Prostate gland (tissue), 2 donors: Measurements from ENCODE around the gene CDK5RAP3. TPM values are rescaled to one million over a fixed set of nuclear protein-coding genes. Genes with fewer than 3 reads are reported as not detected.
"Not testable (repeated sequence)": the region's sequence is repeated elsewhere in the genome, so short reads cannot be mapped to it uniquely, and the experiment has no call there.

Experiments used
- DNase-seq: peaks from one replicate; pipeline ENCODE4 v3.0.0-alpha.2; 2019; ENCODE audit warnings: low spot score
- H3K27ac ChIP-seq, 2 donors: fragments of 200-600 bp; sonication (generic); 2 replicates each; pipeline ENCODE4 v1.5.1; 2017 to 2019
- H3K27me3 ChIP-seq: fragments of 200-600 bp; sonication (generic); replicated peaks from 2 replicates; pipeline ENCODE4 v1.5.1; 2019; ENCODE audit not compliant: insufficient read depth
- H3K36me3 ChIP-seq, 2 donors: fragments of 200-600 bp; sonication (generic); 1 replicate in 1 of 2; 2 replicates in 1 of 2; pipeline versions ENCODE4 v1.5.1 to v1.8.1; 2017 to 2019
- H3K4me1 ChIP-seq: fragments of 200-600 bp; sonication (generic); replicated peaks from 2 replicates; pipeline ENCODE4 v1.5.1; 2019
- H3K4me3 ChIP-seq, 2 donors: fragments of 200-600 bp; sonication (generic); 2 replicates each; pipeline ENCODE4 v1.5.1; 2017 to 2019
- H3K9me3 ChIP-seq: fragments of 200-600 bp; sonication (generic); 2 replicates; pipeline ENCODE4 v1.5.1; 2017
- CTCF ChIP-seq, 4 experiments: fragments of 200-600 bp in 2 of 4; fragments of 450-650 bp in 2 of 4; sonication (generic) in 2 of 4; IDR thresholded peaks; 1 replicate in 3 of 4; 2 replicates in 1 of 4; pipeline ENCODE4 v1.5.1; 2016 to 2019; ENCODE audit warnings: antibody characterized with exemption in 4 of 4, mild to moderate bottlenecking in 2 of 4, moderate library complexity in 2 of 4
- POLR2A ChIP-seq: fragments of 450-650 bp; IDR thresholded peaks from one replicate; pipeline ENCODE4 v1.6.1; 2016; ENCODE audit warnings: antibody characterized with exemption, mild to moderate bottlenecking
- POLR2AphosphoS5 ChIP-seq: sonication (generic); formaldehyde crosslinking; IDR thresholded peaks from one replicate; pipeline ENCODE4 v1.6.1; 2017; ENCODE audit warnings: antibody characterized with exemption
- WGBS: methylation state at CpG from one replicate; pipeline ENCODE4 v1.1.5; 2018; 5-methylcytosine and 5-hydroxymethylcytosine counted together
- intact Hi-C: fragments of 100-400 bp; cut with DNase I; formaldehyde crosslinking; loops from one replicate; pipeline ENCODE4 v1.14.2; 2022
- total RNA-seq, 2 donors: library from RNA; depleted of rRNA; stranded (reverse); fragments of >200 nt; gene quantifications; one replicate each; pipeline ENCODE4 v1.1.0, GENCODE V29; 2016

CDK5RAP3 gene
- total RNA-seq, 2 donors from 2014 or later, result 185 to 193 TPM

GRCh38 chr17:47929218-47930000 lies 41.5 kb upstream of the CDK5RAP3 start:
- Histone ChIP-seq H3K4me1 (peaks cover 11% of the 10 kb centered on the region), H3K27me3 (no peaks in the 10 kb centered on the region), H3K27ac (peak overlapping the region; percentile 18 to 51), H3K36me3 (peaks cover 0 to 11% of the 10 kb centered on the region in 2 donors), H3K9me3 (no peaks in the 10 kb centered on the region), H3K4me3 (no peak overlapping the region)
- no peak for DNase-seq
- WGBS, result 60% methylated on average over 10 of the region's 10 CpGs
- no peak for TF ChIP-seq POLR2AphosphoS5
- intact Hi-C loops, result no loop called here

DNA sequence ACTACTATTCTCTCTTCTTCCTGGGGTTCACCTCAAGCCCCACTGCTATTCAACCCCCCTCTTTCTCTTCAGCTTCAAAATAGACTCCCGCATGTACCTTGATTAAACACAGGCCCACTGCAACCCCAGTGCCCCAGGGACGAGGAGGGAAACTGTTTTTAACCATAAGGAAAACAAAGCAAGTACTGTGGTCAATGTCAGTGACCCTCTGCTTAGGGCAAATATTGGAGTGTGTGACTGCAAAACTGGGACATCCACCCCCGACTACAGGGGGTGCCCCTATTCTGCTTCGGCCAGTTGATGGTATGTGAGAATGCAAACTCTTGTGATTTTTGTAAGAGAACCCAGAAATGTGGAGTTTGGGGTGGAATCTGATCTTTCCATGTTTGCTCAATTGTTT lies 39.1 kb upstream of the CDK5RAP3 start:
- WGBS, result 80% methylated on average over 4 of the region's 4 CpGs
- H3K4me1 ChIP-seq, result peaks cover 11% of the 10 kb centered on the region
- no peak for DNase-seq

DNA sequence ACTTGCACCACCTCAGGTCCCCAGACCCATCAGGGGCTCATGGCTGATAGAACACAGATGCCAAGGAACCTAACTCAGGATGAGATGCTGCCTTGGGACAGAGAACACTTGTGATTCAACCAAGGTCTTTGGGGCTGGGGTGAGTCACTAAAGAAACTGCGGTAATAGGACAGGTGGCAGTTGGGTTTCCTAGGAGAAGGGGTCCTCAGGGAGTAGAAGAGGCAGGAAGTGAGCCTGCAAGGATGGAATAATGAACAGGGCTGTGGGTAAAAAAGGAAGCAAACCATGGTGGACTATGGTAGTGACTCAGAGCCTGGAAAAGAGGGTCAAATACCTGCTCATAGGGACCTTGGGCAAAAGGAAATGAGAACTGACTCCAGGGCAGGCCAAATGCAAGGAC lies 36.1 kb upstream of the CDK5RAP3 start:
- WGBS, result 95% methylated on average over 1 of the region's 1 CpG
- no peaks in the 10 kb centered on the region for H3K36me3 ChIP-seq
- peaks cover 2% of the 10 kb centered on the region for H3K4me1 ChIP-seq
- H3K9me3 ChIP-seq, result no peaks in the 10 kb centered on the region
- intact Hi-C loops, result no loop called here
- TF ChIP-seq CTCF (IDR thresholded peaks at IDR 0.05) (no peak), POLR2AphosphoS5 (no peak), POLR2A (no peak)
- no peak for DNase-seq
- H3K27me3 ChIP-seq, result no peaks in the 10 kb centered on the region
- no peak overlapping the region for H3K4me3 ChIP-seq
- H3K27ac ChIP-seq, result no peak overlapping the region

More for the DNA sequence above, 39.1 kb upstream of the CDK5RAP3 start:
- Histone ChIP-seq H3K4me3 (no peak overlapping the region), H3K27ac (no peak overlapping the region), H3K9me3 (no peaks in the 10 kb centered on the region), H3K36me3 (no peaks in the 10 kb centered on the region), H3K27me3 (no peaks in the 10 kb centered on the region)
- TF ChIP-seq CTCF (IDR thresholded peaks at IDR 0.05), result no peak
- TF ChIP-seq POLR2AphosphoS5, result no peak
- no peak for TF ChIP-seq POLR2A
- intact Hi-C loops, result no loop called here

DNA sequence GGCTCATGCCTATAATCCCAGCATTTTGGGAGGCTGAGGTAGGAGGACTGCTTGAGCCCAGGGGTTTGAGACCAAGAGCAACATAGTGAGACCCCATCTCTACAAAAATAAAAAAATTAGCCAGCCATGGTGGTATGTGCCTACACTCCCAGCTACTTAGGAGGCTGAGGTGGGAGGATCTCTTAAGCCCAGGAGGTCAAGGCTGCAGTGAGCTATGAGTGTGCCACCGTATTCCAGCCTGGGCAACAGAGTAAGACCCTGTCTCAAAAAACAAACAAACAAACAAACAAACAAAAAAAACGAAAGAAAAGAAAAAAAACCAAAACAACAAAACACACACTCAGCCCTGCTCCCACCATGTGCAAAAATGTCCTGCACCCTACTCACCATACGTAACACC lies 35.4 kb upstream of the CDK5RAP3 start:
- H3K4me1 ChIP-seq, H3K4me3 ChIP-seq, H3K9me3 ChIP-seq, H3K36me3 ChIP-seq, intact Hi-C loops, DNase-seq, H3K27ac ChIP-seq, H3K27me3 ChIP-seq: not testable (repeated sequence)
- WGBS, result 85% methylated on average over 3 of the region's 3 CpGs

- intact Hi-C loops, result no loop called here
- no peaks in the 10 kb centered on the region for H3K4me1 ChIP-seq
- no peak overlapping the region for H3K27ac ChIP-seq
- no peak for DNase-seq
- no peaks in the 10 kb centered on the region for H3K9me3 ChIP-seq
- no peaks in the 10 kb centered on the region for H3K27me3 ChIP-seq
- no peak overlapping the region for H3K4me3 ChIP-seq
- H3K36me3 ChIP-seq, result no peaks in the 10 kb centered on the region
- TF ChIP-seq POLR2AphosphoS5 (no peak), POLR2A (no peak), CTCF (IDR thresholded peaks at IDR 0.05) (no peak)
- 48% methylated on average over 5 of the region's 5 CpGs for WGBS
Observed at GRCh38 chr17:47935961-47936360, 35.0 kb upstream of the CDK5RAP3 start.

GRCh38 chr17:47937941-47938340 lies 33.0 kb upstream of the CDK5RAP3 start:
- Histone ChIP-seq H3K9me3 (no peaks in the 10 kb centered on the region), H3K4me1 (peaks cover 4% of the 10 kb centered on the region), H3K36me3 (no peaks in the 10 kb centered on the region), H3K27ac (no peak overlapping the region), H3K4me3 (no peak overlapping the region), H3K27me3 (no peaks in the 10 kb centered on the region)
- DNase-seq, result no peak
- TF ChIP-seq CTCF (IDR thresholded peaks at IDR 0.05) (no peak), POLR2AphosphoS5 (no peak), POLR2A (no peak)
- 85% methylated on average over 5 of the region's 5 CpGs for WGBS
- intact Hi-C loops, result no loop called here
